G401.6 (cell line): ENCODE measurements around the gene C1QTNF8.
A peak's percentile ranks its signal among the peaks of the same experiment; 100 is the strongest.

Experiments
- FAIRE-seq: peaks from 2 replicates; lab custom pipeline; 2012; peaks lifted over from hg19 to GRCh38; lab: Jason Lieb, UNC

Gene C1QTNF8

GRCh38 chr16:1060416-1061340 is 35.4 kb downstream of the C1QTNF8 start:
- no peak for FAIRE-seq

GRCh38 chr16:1059310-1059709 is 36.7 kb downstream of the C1QTNF8 start:
- no peak for FAIRE-seq

GRCh38 chr16:1058216-1058615 is 37.8 kb downstream of the C1QTNF8 start:
- no peak for FAIRE-seq

GRCh38 chr16:1057252-1057932 is 38.7 kb downstream of the C1QTNF8 start:
- FAIRE-seq, result no peak

GRCh38 chr16:1056196-1056595 is 39.8 kb downstream of the C1QTNF8 start:
- FAIRE-seq, result no peak

- FAIRE-seq, result no peak
These were observed 40.5 kb downstream of the C1QTNF8 start for GRCh38 chr16:1055557-1055924.

- no peak for FAIRE-seq
These were observed 41.1 kb downstream of the C1QTNF8 start for GRCh38 chr16:1054660-1055556.

GRCh38 chr16:1053700-1054368 is 42.2 kb downstream of the C1QTNF8 start:
- FAIRE-seq, result no peak

- no peak for FAIRE-seq
These were observed 42.9 kb downstream of the C1QTNF8 start for GRCh38 chr16:1053121-1053521.

- FAIRE-seq, result no peak
These were observed 43.3 kb downstream of the C1QTNF8 start for GRCh38 chr16:1052721-1053120.

GRCh38 chr16:1051446-1051845 is 44.6 kb downstream of the C1QTNF8 start:
- FAIRE-seq, result no peak

- no peak for FAIRE-seq
These were observed 45.1 kb downstream of the C1QTNF8 start for GRCh38 chr16:1050921-1051320.

- FAIRE-seq, result peak; percentile 77
These were observed 45.5 kb downstream of the C1QTNF8 start for GRCh38 chr16:1050516-1050915.

- no peak for FAIRE-seq
These were observed 46.1 kb downstream of the C1QTNF8 start for GRCh38 chr16:1049976-1050247.

- FAIRE-seq, result no peak
These were observed 46.7 kb downstream of the C1QTNF8 start for GRCh38 chr16:1049113-1049975.

- peak; percentile 83 for FAIRE-seq
These were observed 47.5 kb downstream of the C1QTNF8 start for GRCh38 chr16:1048442-1049112.

GRCh38 chr16:1047801-1048200 is 48.2 kb downstream of the C1QTNF8 start:
- no peak for FAIRE-seq

- no peak for FAIRE-seq
These were observed 48.9 kb downstream of the C1QTNF8 start for GRCh38 chr16:1047123-1047522.

- FAIRE-seq, result no peak
These were observed 49.8 kb downstream of the C1QTNF8 start for GRCh38 chr16:1045993-1046911.
